Measurements from ENCODE around the gene MEF2A.

- TF ChIP-seq CTCF (IDR thresholded peaks at IDR 0.05 in 2 of 3, conservative IDR thresholded peaks at IDR 0.05 in 1 of 3; ENCODE audit: control insufficient read depth in 2 of 3, extremely low read depth in 1 of 3, insufficient read depth in 1 of 3, low read depth in 3 of 3, low read length in 3 of 3): no peak
- no peak for TF ChIP-seq YBX1 (IDR thresholded peaks at IDR 0.05)
- TF ChIP-seq ZNF274 (IDR thresholded peaks at IDR 0.05; ENCODE audit: insufficient read depth, insufficient read length): no peak
- no peak for TF ChIP-seq ZNF687 (IDR thresholded peaks at IDR 0.05)
- TF ChIP-seq PAX5 (IDR thresholded peaks at IDR 0.05; ENCODE audit: borderline replicate concordance, low read depth, low read length): no peak
- TF ChIP-seq EZH2 (IDR thresholded peaks at IDR 0.05; ENCODE audit: borderline replicate concordance, control insufficient read depth, low read depth, low read length): no peak
- TF ChIP-seq TCF12 (IDR thresholded peaks at IDR 0.05; ENCODE audit: low read depth, low read length): no peak
Measured at GRCh38 chr15:99589801-99590200, 24.0 kb downstream of the MEF2A start.
